GM23338 (cell line): ENCODE measurements around the gene PCLO. TPM values are rescaled to one million over a fixed set of nuclear protein-coding genes. Genes with fewer than 3 reads are reported as not detected.

Experiments used
- ATAC-seq: fragments of 200-7000 bp; cut with Tn5 transposase; 3 replicates; pipeline ENCODE4 v1.9.1; 2020
- DNase-seq: peaks from one replicate; pipeline ENCODE4 v3.0.0-alpha.2; 2015; ENCODE audit warnings: low spot score
- H2AFZ ChIP-seq: fragments of 200-600 bp; sonication (generic); 2 replicates; pipeline ENCODE4 v1.8.0; 2016; ENCODE audit warnings: antibody characterized with exemption, mild to moderate bottlenecking, moderate library complexity
- H3F3A ChIP-seq: fragments of 200-600 bp; sonication (generic); replicated peaks from 2 replicates; pipeline ENCODE4 v1.8.0; 2017; ENCODE audit warnings: antibody characterized with exemption, mixed run types, low read depth
- H3K27ac ChIP-seq: fragments of 200-600 bp; sonication (generic); 2 replicates; pipeline ENCODE4 v1.6.1; 2016; ENCODE audit warnings: low read depth
- H3K27me3 ChIP-seq: fragments of 200-600 bp; sonication (generic); 2 replicates; pipeline ENCODE4 v1.8.0; 2016; ENCODE audit warnings: mild to moderate bottlenecking, mixed run types, moderate library complexity; ENCODE audit not compliant: insufficient read depth
- H3K36me3 ChIP-seq: fragments of 200-600 bp; sonication (generic); 2 replicates; pipeline ENCODE4 v1.8.0; 2016; ENCODE audit warnings: mild to moderate bottlenecking; ENCODE audit not compliant: insufficient read depth
- H3K4me1 ChIP-seq: fragments of 200-600 bp; sonication (generic); 2 replicates; pipeline ENCODE4 v1.8.0; 2016; ENCODE audit warnings: mild to moderate bottlenecking, moderate library complexity; ENCODE audit not compliant: insufficient read depth
- H3K4me2 ChIP-seq: fragments of 200-600 bp; sonication (generic); 2 replicates; pipeline ENCODE4 v1.7.1; 2017; ENCODE audit warnings: mixed run types
- H3K4me3 ChIP-seq: fragments of 200-600 bp; sonication (generic); 2 replicates; pipeline ENCODE4 v1.6.1; 2016; ENCODE audit warnings: mixed run types
- H3K79me2 ChIP-seq: fragments of 200-600 bp; sonication (generic); replicated peaks from 2 replicates; pipeline ENCODE4 v1.8.0; 2017; ENCODE audit warnings: mild to moderate bottlenecking; ENCODE audit not compliant: insufficient read depth
- H3K9me2 ChIP-seq: fragments of 200-600 bp; sonication (generic); 2 replicates; pipeline ENCODE4 v1.8.0; 2017; ENCODE audit not compliant: insufficient read depth
- H4K20me1 ChIP-seq: fragments of 200-600 bp; sonication (generic); replicated peaks from 2 replicates; pipeline ENCODE4 v1.8.0; 2017; ENCODE audit warnings: mild to moderate bottlenecking; ENCODE audit not compliant: insufficient read depth
- H3K27ac Mint-ChIP-seq: 2 replicates; pipeline ENCODE4 v1.8.0; 2020; ENCODE audit warnings: inconsistent platforms, mild to moderate bottlenecking, moderate library complexity, mixed read lengths
- H3K27me3 Mint-ChIP-seq: 3 replicates; pipeline ENCODE4 v1.8.0; 2022; ENCODE audit warnings: low read depth, mild to moderate bottlenecking, moderate library complexity, mixed read lengths, inconsistent platforms; ENCODE audit not compliant: insufficient read depth, poor library complexity
- H3K36me3 Mint-ChIP-seq: 3 replicates; pipeline ENCODE4 v1.8.0; 2021; ENCODE audit warnings: low read depth, mild to moderate bottlenecking, inconsistent platforms, moderate library complexity, mixed read lengths
- H3K4me1 Mint-ChIP-seq: 3 replicates; pipeline ENCODE4 v1.8.0; 2020; ENCODE audit warnings: mild to moderate bottlenecking, inconsistent platforms, mixed read lengths
- H3K4me3 Mint-ChIP-seq: 3 replicates; pipeline ENCODE4 v1.8.0; 2021; ENCODE audit warnings: moderate library complexity, mild to moderate bottlenecking, inconsistent platforms, mixed read lengths
- H3K9me3 Mint-ChIP-seq: 3 replicates; pipeline ENCODE4 v1.8.0; 2020; ENCODE audit warnings: moderate library complexity, mild to moderate bottlenecking, inconsistent platforms, mixed read lengths
- CREB1 ChIP-seq: fragments of 250-450 bp; sonication (Bioruptor Pico); IDR thresholded peaks from 2 replicates; pipeline ENCODE4 v1.5.0; 2020; ENCODE audit warnings: low read depth, mild to moderate bottlenecking, moderate library complexity
- EZH2 ChIP-seq: fragments of 200-600 bp; sonication (generic); IDR thresholded peaks from one replicate; pipeline ENCODE4 v1.8.0; 2017; ENCODE audit warnings: antibody characterized with exemption, mild to moderate bottlenecking, low read depth; ENCODE audit not compliant: unreplicated experiment
- EZH2phosphoT487 ChIP-seq: fragments of 200-600 bp; sonication (generic); IDR thresholded peaks from one replicate; pipeline ENCODE4 v1.8.1; 2018; ENCODE audit warnings: antibody characterized with exemption; ENCODE audit not compliant: unreplicated experiment
- JUNB ChIP-seq: IDR thresholded peaks from one replicate; pipeline ENCODE4 v1.6.1; 2016; ENCODE audit warnings: antibody characterized with exemption; ENCODE audit not compliant: unreplicated experiment
- NANOG ChIP-seq: IDR thresholded peaks from 2 replicates; pipeline ENCODE4 v1.6.1; 2016; ENCODE audit warnings: antibody characterized with exemption, borderline replicate concordance
- POLR2AphosphoS5 ChIP-seq: IDR thresholded peaks from 2 replicates; pipeline ENCODE4 v1.6.1; 2016; ENCODE audit warnings: antibody characterized with exemption, low read depth
- REST ChIP-seq: IDR thresholded peaks from one replicate; pipeline ENCODE4 v1.6.1; 2018; ENCODE audit warnings: antibody characterized with exemption; ENCODE audit not compliant: unreplicated experiment
- STAT1 ChIP-seq: IDR thresholded peaks from one replicate; pipeline ENCODE4 v1.6.1; 2016; ENCODE audit warnings: antibody characterized with exemption; ENCODE audit not compliant: unreplicated experiment
- ZNF114 ChIP-seq: fragments of 250-450 bp; sonication (Bioruptor Pico); IDR thresholded peaks from 2 replicates; pipeline ENCODE4 v1.5.0; 2020; ENCODE audit warnings: mild to moderate bottlenecking, moderate library complexity
- ZNF331 ChIP-seq: fragments of 250-450 bp; sonication (Bioruptor Pico); IDR thresholded peaks from 2 replicates; pipeline ENCODE4 v1.5.0; 2020; ENCODE audit warnings: low read depth, mild to moderate bottlenecking, moderate library complexity
- ZNF462 ChIP-seq: fragments of 250-450 bp; sonication (Bioruptor Pico); IDR thresholded peaks from 2 replicates; pipeline ENCODE4 v1.5.0; 2020; ENCODE audit warnings: mild to moderate bottlenecking, moderate library complexity
- polyA plus RNA-seq: library from polyadenylated mRNA; unstranded; fragments of >200 nt; fragmentation: Nextera tagmentation; extraction: Ambion mirVana; gene quantifications from 2 replicates; pipeline ENCODE4 v1.2.1, GENCODE V29; 2016
- total RNA-seq: library from RNA; depleted of rRNA; stranded (reverse); fragments of >200 nt; shearing (Covaris generic); gene quantifications from 2 replicates; pipeline ENCODE4 v1.2.3, GENCODE V29; 2014
- TF ChIP-seq, protein P1 (sequence below): IDR thresholded peaks from 2 replicates; pipeline ENCODE4 v1.6.1; 2016; ENCODE audit warnings: antibody characterized with exemption
- TF ChIP-seq, protein P2 (sequence below), 2 experiments: fragments of 200-600 bp in 1 of 2; sonication (generic) in 1 of 2; conservative IDR thresholded peaks; 2 replicates each; pipeline versions ENCODE4 v1.5.1 to v1.6.1; 2016 to 2017; ENCODE audit warnings: antibody characterized with exemption in 2 of 2, low read depth in 2 of 2, mild to moderate bottlenecking in 2 of 2, moderate library complexity in 1 of 2

The PCLO gene
- total and polyA plus RNA-seq, 2 experiments from 2014 or later: 7.4 to 9.1 TPM

- TF ChIP-seq, protein P1, sequence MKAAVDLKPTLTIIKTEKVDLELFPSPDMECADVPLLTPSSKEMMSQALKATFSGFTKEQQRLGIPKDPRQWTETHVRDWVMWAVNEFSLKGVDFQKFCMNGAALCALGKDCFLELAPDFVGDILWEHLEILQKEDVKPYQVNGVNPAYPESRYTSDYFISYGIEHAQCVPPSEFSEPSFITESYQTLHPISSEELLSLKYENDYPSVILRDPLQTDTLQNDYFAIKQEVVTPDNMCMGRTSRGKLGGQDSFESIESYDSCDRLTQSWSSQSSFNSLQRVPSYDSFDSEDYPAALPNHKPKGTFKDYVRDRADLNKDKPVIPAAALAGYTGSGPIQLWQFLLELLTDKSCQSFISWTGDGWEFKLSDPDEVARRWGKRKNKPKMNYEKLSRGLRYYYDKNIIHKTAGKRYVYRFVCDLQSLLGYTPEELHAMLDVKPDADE: no peak
- TF ChIP-seq ZNF114 (CRISPR knock-in tag) (no peak), NANOG (no peak), CREB1 (CRISPR knock-in tag) (no peak), EZH2phosphoT487 (no peak), EZH2 (no peak), POLR2AphosphoS5 (no peak), STAT1 (no peak), ZNF462 (CRISPR knock-in tag) (no peak), ZNF331 (CRISPR knock-in tag) (no peak), REST (no peak), JUNB (no peak)
- TF ChIP-seq, protein P2, sequence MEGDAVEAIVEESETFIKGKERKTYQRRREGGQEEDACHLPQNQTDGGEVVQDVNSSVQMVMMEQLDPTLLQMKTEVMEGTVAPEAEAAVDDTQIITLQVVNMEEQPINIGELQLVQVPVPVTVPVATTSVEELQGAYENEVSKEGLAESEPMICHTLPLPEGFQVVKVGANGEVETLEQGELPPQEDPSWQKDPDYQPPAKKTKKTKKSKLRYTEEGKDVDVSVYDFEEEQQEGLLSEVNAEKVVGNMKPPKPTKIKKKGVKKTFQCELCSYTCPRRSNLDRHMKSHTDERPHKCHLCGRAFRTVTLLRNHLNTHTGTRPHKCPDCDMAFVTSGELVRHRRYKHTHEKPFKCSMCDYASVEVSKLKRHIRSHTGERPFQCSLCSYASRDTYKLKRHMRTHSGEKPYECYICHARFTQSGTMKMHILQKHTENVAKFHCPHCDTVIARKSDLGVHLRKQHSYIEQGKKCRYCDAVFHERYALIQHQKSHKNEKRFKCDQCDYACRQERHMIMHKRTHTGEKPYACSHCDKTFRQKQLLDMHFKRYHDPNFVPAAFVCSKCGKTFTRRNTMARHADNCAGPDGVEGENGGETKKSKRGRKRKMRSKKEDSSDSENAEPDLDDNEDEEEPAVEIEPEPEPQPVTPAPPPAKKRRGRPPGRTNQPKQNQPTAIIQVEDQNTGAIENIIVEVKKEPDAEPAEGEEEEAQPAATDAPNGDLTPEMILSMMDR (conservative IDR thresholded peaks at IDR 0.05; ENCODE audit: low read depth in 2 of 2): no peak
- Mint-ChIP-seq H3K27me3 (peaks cover 2% of the 10 kb centered on the region), H3K4me3 (no peak overlapping the region), H3K36me3 (no peaks in the 10 kb centered on the region), H3K4me1 (no peaks in the 10 kb centered on the region), H3K9me3 (no peaks in the 10 kb centered on the region), H3K27ac (no peak overlapping the region)
- Histone ChIP-seq H3K27me3 (no peaks in the 10 kb centered on the region), H3K4me1 (no peaks in the 10 kb centered on the region), H3F3A (no peaks in the 10 kb centered on the region), H3K27ac (no peak overlapping the region), H2AFZ (no peak overlapping the region), H3K4me2 (no peak overlapping the region), H3K79me2 (no peaks in the 10 kb centered on the region), H3K36me3 (no peaks in the 10 kb centered on the region), H3K9me2 (no peaks in the 10 kb centered on the region), H3K4me3 (no peak overlapping the region), H4K20me1 (no peaks in the 10 kb centered on the region)
- ATAC-seq: no peak
- no peak for DNase-seq
These were observed 66.6 kb downstream of the PCLO start for GRCh38 chr7:83096065-83096580.
